ENCODE data around the gene PELO.

- TF ChIP-seq CTCF (IDR thresholded peaks at IDR 0.05) (no peak), POLR2A (IDR thresholded peaks at IDR 0.05) (peak in 1 of 2 donors; percentile 14)
Measured at GRCh38 chr5:52800394-52801213, 12.9 kb downstream of the PELO start.
